ENCODE data around the gene CDH12.

The CDH12 gene

DNA sequence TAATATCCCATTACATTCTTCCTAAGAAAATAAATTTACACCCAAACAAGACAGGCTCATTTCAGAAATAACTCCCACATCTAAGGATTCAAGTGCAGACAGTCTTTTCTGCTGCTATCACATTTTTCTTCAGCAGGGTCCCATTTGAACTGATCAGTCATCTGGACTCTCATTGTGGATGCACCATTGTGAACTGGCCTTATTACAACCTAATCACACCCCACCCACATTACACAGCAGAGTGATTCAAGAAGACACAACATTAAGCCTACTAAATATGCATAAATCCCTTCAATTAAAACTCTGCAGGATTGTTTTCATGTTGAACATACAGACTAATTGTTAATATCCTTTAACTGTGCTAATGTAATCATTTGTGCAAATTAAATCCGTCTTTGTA, 146.2 kb downstream of the CDH12 start (continued):
- TF ChIP-seq, protein P1, sequence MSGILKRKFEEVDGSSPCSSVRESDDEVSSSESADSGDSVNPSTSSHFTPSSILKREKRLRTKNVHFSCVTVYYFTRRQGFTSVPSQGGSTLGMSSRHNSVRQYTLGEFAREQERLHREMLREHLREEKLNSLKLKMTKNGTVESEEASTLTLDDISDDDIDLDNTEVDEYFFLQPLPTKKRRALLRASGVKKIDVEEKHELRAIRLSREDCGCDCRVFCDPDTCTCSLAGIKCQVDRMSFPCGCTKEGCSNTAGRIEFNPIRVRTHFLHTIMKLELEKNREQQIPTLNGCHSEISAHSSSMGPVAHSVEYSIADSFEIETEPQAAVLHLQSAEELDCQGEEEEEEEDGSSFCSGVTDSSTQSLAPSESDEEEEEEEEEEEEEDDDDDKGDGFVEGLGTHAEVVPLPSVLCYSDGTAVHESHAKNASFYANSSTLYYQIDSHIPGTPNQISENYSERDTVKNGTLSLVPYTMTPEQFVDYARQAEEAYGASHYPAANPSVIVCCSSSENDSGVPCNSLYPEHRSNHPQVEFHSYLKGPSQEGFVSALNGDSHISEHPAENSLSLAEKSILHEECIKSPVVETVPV (CRISPR knock-in tag; IDR thresholded peaks at IDR 0.05), result no peak
- TF ChIP-seq, protein P2, sequence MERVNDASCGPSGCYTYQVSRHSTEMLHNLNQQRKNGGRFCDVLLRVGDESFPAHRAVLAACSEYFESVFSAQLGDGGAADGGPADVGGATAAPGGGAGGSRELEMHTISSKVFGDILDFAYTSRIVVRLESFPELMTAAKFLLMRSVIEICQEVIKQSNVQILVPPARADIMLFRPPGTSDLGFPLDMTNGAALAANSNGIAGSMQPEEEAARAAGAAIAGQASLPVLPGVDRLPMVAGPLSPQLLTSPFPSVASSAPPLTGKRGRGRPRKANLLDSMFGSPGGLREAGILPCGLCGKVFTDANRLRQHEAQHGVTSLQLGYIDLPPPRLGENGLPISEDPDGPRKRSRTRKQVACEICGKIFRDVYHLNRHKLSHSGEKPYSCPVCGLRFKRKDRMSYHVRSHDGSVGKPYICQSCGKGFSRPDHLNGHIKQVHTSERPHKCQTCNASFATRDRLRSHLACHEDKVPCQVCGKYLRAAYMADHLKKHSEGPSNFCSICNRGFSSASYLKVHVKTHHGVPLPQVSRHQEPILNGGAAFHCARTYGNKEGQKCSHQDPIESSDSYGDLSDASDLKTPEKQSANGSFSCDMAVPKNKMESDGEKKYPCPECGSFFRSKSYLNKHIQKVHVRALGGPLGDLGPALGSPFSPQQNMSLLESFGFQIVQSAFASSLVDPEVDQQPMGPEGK (CRISPR knock-in tag; IDR thresholded peaks at IDR 0.05; ENCODE audit: borderline replicate concordance), result no peak
- no peak for TF ChIP-seq ARNTL (CRISPR knock-in tag; IDR thresholded peaks at IDR 0.05; ENCODE audit: borderline replicate concordance, low read depth)
- no peak for TF ChIP-seq PPARA (CRISPR knock-in tag; IDR thresholded peaks at IDR 0.05; ENCODE audit: borderline replicate concordance)
- no peak for TF ChIP-seq SNAI2 (CRISPR knock-in tag; IDR thresholded peaks at IDR 0.05)
- TF ChIP-seq CSDC2 (CRISPR knock-in tag; IDR thresholded peaks at IDR 0.05), result no peak

DNA sequence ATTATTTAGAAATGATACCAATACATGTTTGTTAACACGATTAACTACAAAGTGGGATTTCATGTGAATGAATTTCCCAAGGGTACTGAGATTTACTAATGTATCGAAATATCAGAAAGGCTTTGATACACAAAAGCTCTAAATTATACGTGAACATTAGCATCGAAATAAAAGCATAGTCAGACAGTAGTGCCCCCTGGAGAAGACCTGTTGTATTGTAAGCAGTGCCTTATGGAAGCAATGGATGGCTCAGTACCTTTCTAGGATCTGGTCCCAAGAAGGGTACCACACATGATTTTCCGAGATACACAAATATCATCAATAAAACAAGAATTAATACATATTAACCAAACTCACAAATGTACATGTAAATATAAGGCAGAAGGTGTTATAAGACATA, 153.8 kb downstream of the CDH12 start:
- no peak for ATAC-seq

DNA sequence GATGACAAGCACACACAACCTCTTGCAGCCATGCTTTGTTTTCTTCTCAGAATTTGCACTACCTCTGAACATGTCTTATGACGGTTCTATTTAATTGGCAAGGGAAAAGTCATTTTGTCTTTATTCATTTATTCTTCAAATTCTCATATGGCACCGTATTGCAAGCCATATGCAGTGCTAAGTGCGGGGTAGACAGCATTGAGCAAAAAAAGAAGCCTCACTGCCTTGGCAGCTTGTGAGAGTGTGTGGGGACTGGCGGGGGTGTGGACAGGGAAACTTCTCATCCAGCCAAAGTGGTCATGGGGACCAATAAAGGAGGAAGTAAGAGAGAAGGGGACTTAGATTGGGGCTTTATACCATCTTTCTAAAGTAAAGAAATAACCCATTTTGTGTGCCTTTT, 160.0 kb downstream of the CDH12 start:
- ATAC-seq, result no peak
- TF ChIP-seq RARB (CRISPR knock-in tag; IDR thresholded peaks at IDR 0.05) (no peak), OSR1 (CRISPR knock-in tag; IDR thresholded peaks at IDR 0.05) (no peak), TOX (CRISPR knock-in tag; IDR thresholded peaks at IDR 0.05; ENCODE audit: borderline replicate concordance) (no peak), GLIS3 (CRISPR knock-in tag; IDR thresholded peaks at IDR 0.05) (no peak), ARNTL (CRISPR knock-in tag; IDR thresholded peaks at IDR 0.05; ENCODE audit: borderline replicate concordance, low read depth) (no peak)
- TF ChIP-seq, protein P2 (CRISPR knock-in tag; IDR thresholded peaks at IDR 0.05; ENCODE audit: borderline replicate concordance), result no peak
- TF ChIP-seq, protein P3, sequence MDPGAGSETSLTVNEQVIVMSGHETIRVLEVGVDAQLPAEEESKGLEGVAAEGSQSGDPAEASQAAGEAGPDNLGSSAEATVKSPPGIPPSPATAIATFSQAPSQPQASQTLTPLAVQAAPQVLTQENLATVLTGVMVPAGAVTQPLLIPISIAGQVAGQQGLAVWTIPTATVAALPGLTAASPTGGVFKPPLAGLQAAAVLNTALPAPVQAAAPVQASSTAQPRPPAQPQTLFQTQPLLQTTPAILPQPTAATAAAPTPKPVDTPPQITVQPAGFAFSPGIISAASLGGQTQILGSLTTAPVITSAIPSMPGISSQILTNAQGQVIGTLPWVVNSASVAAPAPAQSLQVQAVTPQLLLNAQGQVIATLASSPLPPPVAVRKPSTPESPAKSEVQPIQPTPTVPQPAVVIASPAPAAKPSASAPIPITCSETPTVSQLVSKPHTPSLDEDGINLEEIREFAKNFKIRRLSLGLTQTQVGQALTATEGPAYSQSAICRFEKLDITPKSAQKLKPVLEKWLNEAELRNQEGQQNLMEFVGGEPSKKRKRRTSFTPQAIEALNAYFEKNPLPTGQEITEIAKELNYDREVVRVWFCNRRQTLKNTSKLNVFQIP (CRISPR knock-in tag; IDR thresholded peaks at IDR 0.05; ENCODE audit: borderline replicate concordance, low read depth), result no peak
- TF ChIP-seq, protein P1 (CRISPR knock-in tag; IDR thresholded peaks at IDR 0.05), result no peak

More for the DNA sequence above, 153.8 kb downstream of the CDH12 start:
- no peak for TF ChIP-seq RARB (CRISPR knock-in tag; IDR thresholded peaks at IDR 0.05)
- TF ChIP-seq ZC3H10 (CRISPR knock-in tag; IDR thresholded peaks at IDR 0.05), result no peak
- TF ChIP-seq, protein P4, sequence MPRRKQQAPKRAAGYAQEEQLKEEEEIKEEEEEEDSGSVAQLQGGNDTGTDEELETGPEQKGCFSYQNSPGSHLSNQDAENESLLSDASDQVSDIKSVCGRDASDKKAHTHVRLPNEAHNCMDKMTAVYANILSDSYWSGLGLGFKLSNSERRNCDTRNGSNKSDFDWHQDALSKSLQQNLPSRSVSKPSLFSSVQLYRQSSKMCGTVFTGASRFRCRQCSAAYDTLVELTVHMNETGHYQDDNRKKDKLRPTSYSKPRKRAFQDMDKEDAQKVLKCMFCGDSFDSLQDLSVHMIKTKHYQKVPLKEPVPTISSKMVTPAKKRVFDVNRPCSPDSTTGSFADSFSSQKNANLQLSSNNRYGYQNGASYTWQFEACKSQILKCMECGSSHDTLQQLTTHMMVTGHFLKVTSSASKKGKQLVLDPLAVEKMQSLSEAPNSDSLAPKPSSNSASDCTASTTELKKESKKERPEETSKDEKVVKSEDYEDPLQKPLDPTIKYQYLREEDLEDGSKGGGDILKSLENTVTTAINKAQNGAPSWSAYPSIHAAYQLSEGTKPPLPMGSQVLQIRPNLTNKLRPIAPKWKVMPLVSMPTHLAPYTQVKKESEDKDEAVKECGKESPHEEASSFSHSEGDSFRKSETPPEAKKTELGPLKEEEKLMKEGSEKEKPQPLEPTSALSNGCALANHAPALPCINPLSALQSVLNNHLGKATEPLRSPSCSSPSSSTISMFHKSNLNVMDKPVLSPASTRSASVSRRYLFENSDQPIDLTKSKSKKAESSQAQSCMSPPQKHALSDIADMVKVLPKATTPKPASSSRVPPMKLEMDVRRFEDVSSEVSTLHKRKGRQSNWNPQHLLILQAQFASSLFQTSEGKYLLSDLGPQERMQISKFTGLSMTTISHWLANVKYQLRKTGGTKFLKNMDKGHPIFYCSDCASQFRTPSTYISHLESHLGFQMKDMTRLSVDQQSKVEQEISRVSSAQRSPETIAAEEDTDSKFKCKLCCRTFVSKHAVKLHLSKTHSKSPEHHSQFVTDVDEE (CRISPR knock-in tag; IDR thresholded peaks at IDR 0.05), result no peak
- no peak for TF ChIP-seq GLIS3 (CRISPR knock-in tag; IDR thresholded peaks at IDR 0.05)
- TF ChIP-seq, protein P5, sequence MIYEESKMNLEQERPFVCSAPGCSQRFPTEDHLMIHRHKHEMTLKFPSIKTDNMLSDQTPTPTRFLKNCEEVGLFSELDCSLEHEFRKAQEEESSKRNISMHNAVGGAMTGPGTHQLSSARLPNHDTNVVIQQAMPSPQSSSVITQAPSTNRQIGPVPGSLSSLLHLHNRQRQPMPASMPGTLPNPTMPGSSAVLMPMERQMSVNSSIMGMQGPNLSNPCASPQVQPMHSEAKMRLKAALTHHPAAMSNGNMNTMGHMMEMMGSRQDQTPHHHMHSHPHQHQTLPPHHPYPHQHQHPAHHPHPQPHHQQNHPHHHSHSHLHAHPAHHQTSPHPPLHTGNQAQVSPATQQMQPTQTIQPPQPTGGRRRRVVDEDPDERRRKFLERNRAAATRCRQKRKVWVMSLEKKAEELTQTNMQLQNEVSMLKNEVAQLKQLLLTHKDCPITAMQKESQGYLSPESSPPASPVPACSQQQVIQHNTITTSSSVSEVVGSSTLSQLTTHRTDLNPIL (CRISPR knock-in tag; IDR thresholded peaks at IDR 0.05; ENCODE audit: low read depth), result no peak
- no peak for TF ChIP-seq SNAI2 (CRISPR knock-in tag; IDR thresholded peaks at IDR 0.05)
- no peak for TF ChIP-seq ZNF565 (CRISPR knock-in tag; conservative IDR thresholded peaks at IDR 0.05; ENCODE audit: low read depth)
- TF ChIP-seq, protein P2 (CRISPR knock-in tag; IDR thresholded peaks at IDR 0.05; ENCODE audit: borderline replicate concordance), result no peak
- TF ChIP-seq, protein P1 (CRISPR knock-in tag; IDR thresholded peaks at IDR 0.05), result no peak
